Activated gamma-delta T cell (primary cell): ENCODE results near the gene ARHGAP24.

ENCODE experiments used
- DNase-seq: peaks from one replicate; lab custom pipeline; 2025; lab: John Stamatoyannopoulos, UW
- total RNA-seq, 2 donors: gene quantifications; one replicate each; lab custom pipeline; 2026; lab: John Stamatoyannopoulos, UW

The ARHGAP24 gene
- total RNA-seq = 0 to 0.04 reads per million in 2 donors

DNA sequence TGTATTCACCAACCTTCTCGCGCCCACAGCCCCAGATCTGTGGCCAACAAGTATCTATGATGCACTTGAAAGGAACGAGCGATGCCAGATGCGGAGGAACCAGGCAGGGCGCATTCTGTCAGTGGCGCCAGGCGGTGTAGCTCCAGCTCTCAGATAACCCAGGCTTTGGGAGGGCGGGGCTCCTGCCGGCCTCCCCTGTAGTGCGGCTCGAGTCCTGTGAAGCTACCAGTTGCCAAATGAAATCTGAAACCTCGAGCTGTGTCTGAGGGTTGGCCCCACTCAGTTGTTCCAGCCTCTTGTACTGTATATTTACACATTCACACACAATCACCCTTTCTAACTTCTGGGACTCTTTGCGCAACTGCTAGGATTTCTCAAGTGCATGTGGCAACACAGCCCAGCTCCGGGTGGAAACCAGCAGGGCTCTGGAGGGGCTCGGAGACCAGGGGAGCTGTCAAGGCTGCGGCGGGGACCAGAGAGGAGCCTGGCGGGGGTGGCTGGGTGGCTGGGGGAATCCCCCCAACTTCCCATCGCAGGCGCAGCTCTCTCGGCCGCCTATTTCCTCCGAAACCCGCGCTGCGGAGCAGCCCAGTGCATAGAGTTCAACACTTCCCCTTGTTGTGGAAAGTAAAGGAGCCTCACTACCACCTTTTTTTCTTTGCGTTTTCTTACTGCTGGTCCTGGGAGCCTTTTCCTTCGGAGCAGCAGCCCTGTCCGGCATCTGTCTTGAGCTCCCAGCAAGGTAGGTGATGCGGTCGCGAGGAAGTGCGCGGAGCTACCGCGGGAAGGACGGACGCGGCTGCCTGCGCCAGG is at the start of gene ARHGAP24:
TSS of gene ARHGAP24 (plus strand) at position 333 of the 813 bp plus-strand sequence.
- DNase-seq = no peak

DNA sequence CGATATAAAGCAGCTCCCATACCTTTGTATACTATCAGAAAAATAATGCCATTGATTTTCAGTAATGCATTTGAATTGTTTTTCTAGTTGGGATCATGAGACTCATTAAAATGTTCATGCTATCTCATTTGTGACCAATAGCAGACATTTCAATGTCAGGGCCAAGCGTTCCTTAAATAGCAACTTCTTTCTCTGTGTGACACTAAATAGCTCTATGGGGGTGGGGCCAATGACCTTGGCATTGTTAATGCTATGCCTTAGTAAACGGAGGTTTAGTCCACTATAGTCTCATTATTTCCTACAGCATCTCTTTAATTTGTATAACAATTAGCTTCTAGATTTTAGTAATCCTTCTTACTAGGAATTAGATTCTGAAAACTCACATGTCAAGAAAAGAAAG is 48.6 kb upstream of the ARHGAP24 start:
- DNase-seq = no peak

DNA sequence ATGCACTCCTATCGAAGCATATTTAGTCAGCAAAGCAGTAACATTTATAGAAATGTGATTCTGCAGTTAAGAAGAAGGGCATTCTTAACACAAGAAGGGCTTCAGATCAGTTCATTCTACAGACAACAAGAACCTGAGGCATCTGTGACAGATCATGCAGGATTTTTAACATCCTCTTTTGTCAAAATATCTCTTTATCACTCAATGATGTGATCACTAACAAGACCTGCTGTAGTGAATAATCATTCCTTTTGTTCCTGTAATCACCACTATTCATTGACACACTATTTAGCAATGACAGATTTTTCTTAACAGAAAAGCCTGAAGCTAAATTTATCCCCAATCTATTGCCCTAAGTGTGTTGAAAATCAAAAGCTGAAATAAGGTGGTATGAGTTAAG is 47.8 kb upstream of the ARHGAP24 start:
- DNase-seq = no peak

DNA sequence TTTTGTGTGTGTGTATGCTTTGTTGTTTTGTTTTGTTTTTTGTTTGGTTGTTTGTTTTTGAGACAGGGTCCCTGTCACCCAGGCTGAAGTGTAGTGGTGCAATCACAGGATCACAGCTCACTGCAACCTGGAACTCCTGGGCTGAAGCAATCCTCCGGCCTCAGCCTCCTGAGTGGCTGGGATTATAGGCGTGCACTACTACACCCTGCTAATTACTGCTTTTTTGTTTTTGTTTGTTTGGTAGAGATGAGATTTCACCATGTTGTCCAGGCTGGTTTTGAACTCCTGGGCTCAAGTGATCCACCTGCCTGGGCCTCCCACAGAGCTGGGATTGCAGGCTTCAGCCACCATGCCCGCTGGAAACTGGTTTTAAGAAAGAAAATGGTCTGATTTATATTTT is 44.7 kb upstream of the ARHGAP24 start:
- DNase-seq = no peak

DNA sequence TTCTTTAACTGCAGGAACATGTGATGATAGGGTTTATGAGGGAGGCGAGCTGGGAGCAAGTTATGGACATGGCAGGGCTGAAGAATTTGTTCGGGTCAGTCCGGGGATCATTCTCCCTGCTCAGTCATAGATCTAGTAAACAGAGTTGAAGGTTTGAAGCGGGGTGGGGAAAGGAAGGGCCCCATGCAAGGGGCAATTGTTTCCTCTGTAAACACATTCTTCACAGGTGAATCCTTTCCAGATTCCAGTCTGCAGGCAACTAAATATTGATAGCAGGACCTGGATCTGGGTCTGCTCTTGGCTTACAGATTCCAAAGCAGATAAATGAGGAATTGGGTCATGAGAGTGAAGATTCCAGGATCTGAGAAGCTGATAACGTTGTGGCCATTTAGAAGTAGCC is 44.3 kb upstream of the ARHGAP24 start:
- no peak for DNase-seq

- no peak for DNase-seq
Observed at GRCh38 chr4:85431156-85431555, 43.8 kb upstream of the ARHGAP24 start.

DNA sequence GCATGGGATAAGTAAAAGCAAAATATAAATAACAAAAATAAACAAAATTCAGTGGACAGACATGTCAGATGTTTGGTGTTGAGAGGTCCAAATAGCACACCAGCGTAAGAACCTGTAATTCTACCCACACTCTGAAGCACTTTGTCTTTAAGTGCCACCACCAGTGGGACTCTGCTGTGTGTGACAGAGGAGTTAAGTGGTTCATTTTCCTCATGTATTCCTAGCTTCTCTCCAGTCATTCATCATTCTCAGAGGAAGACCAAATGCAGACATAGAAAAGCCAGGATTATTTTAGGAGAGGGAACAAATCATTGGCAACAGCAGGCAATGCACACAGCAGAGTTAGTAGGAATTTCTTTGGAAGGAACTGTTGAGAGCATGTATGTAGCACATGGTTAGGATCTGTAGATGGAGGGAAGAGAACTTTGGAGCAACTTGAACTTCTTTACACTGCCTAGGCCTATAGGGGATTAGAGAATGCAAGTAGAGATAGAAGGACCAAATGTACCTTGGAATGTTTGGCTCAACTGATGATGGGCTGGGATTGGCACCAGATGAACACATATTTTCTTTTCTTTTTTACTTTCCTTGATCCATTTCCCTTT is 43.0 kb upstream of the ARHGAP24 start:
- no peak for DNase-seq

GRCh38 chr4:85445050-85445639 is 29.8 kb upstream of the ARHGAP24 start:
- DNase-seq = no peak

- DNase-seq = no peak
Observed at GRCh38 chr4:85446141-85446861, 28.6 kb upstream of the ARHGAP24 start.

DNA sequence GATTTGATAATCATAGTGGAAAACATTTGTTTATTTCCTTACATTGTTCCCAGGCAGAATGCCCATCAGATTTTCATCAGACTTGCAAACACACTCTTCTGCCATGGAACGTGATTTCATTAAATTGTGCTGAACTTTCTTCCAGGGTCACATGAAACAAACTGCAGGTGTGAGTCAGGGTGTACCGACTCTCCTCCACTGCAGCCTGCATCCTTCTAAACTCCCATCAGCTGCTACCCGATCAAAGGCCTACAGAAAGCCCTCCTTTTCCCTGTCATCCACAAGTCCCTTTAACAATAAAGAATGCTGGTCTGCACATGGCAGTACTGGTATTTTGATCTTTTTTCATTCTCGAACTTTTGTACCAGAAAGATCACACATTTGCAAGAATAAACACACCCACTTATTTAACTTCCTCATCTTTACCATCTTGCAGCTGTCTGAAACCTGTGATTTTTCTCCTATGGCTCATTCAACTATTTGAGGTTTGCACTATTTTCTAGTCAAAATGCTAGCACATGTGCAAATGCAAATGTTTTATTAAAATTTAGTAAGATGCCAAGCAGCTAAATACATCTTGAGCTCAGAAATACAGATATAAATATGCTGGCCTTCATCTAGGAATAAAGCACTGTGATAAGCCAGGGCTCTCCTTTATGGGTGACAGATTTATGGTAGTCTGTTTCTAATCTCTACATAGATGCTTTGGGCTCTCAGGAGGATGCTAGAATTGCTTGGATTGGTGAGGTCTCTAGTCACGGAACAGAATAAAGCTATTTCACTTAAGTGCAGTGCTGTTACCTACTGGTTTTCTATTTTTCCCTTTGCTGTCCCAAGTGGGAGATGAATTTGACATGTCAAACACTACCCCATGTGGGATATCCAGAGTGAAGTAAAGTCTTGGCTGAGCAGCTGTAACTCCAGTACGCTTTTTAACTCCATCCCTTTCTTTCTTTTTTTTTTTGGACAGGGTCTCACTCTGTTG is 25.8 kb upstream of the ARHGAP24 start:
- DNase-seq = no peak

GRCh38 chr4:85452058-85452731 is 22.8 kb upstream of the ARHGAP24 start:
- DNase-seq = no peak

- no peak for DNase-seq
Observed at GRCh38 chr4:85455942-85456341, 19.0 kb upstream of the ARHGAP24 start.

DNA sequence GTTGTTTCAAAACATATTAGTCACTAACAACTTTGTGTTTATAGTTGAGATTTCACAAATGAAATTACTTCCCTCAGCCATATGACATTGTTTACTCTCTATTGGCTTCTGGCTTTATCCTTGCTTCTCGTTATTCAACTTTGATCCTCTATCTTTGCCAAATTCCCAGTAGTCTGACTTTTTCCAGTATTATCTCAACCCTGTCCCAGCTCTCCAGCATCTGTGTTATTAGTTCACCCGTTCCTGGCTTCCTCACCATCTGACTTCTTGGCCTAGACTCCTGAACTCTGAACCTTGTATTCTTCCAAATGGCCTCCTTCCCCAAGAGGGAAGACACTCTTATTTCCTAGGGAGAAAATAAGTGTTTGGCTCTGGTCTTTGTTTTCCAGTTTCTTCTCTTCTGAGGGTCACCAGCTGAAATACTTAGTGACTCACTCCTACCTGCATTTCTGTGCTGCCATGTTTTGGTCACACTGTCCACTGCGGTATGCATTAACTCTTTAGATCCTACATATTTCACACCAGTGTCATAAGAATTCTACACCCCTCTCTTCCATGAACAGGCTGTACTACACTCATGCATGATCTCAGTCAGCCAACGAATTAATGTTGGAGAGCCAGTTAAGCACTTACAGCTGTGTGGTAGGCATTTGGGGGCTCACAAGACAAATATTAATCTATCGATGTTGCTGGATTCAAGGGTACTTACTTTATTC is 17.0 kb upstream of the ARHGAP24 start:
- DNase-seq = no peak

GRCh38 chr4:85459736-85460135 is 15.2 kb upstream of the ARHGAP24 start:
- DNase-seq = no peak

DNA sequence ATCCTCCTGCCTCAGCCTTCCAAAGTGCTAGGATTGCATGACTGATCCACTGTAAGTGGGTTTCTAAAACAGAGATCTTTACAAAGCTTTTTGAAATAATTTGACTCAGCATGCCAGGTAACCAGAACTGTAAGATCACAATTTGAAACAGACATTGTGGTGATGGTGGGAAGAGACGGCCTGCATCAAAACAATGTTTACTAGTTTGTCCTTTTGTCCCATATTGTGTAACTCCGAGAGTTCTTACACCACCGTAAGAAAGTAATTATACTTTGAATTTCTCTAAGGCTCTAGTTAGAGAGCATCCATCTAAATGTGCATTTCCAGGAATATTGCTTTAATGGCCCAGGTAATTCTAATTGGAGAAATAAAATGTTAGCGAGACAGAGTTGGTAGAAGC is 594 bp upstream of the ARHGAP24 start:
- no peak for DNase-seq

DNA sequence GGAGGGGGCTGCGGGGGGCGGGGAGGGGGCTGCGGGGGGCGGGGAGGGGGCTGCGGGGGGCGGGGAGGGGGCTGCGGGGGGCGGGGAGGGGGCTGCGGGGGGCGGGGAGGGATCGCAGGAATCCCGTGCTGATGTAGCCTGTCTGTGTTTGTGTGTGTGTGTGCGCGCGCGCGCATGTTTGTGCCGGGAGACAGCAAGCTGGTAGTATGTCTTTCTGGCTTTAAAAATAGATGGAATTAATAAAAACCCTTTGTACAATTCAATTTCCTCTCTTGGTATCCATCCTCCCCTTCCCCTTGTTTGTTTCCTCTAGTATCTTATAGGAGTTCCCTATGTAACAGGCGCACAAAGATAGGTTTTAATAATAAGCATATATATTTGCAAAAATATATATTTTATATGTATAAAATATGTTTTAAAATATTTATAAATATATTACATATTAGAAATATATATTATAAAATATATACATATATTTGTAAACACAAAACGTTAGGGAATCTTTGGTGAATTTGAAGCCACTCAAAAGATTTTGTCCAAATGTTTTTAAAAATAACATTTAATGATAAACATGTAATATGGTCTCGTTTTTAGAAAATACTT is 782 bp downstream of the ARHGAP24 start:
- no peak for DNase-seq

- DNase-seq = no peak
Observed at GRCh38 chr4:85476381-85476780, 1.4 kb downstream of the ARHGAP24 start.

DNA sequence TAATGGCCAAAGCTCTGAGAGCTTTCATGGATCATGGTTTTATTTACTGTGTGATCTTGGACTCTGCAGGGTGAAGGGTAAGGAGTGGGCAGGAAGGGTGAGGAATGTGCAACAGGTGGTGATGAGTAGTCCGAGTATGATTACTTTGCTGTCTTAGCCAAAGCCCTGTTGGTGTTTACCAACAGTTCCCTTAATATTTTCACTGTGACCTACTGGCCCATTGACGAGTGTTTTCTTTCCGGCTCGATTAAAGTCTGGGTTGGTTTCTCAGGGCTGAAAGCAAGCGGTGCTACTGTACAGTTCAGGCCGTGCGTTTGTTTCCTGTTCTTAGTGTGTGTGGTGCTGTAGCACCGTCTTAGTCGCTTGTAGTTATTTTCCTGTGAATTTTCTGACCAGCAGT is 2.6 kb downstream of the ARHGAP24 start:
- no peak for DNase-seq

GRCh38 chr4:85478576-85478975 is 3.6 kb downstream of the ARHGAP24 start:
- DNase-seq = no peak
